ENCODE data around the gene TENM4. TPM values are rescaled to one million over a fixed set of nuclear protein-coding genes. Genes with fewer than 3 reads are reported as not detected.

TENM4 gene
- total RNA-seq, 2 donors from 2014 or later, result 2.6 to 6.8 TPM

- DNase-seq (ENCODE audit: low spot score), result no peak
- Histone ChIP-seq H3K27me3 (replicated peaks; ENCODE audit: insufficient read depth) (no peaks in the 10 kb centered on the region), H3K36me3 (no peaks in the 10 kb centered on the region), H3K27ac (no peak overlapping the region), H3K4me3 (no peak overlapping the region), H3K4me1 (replicated peaks) (no peaks in the 10 kb centered on the region), H3K9me3 (no peaks in the 10 kb centered on the region)
- TF ChIP-seq CTCF (IDR thresholded peaks at IDR 0.05) (no peak), POLR2A (IDR thresholded peaks at IDR 0.05) (no peak), POLR2AphosphoS5 (IDR thresholded peaks at IDR 0.05) (no peak)
- WGBS, result 76% methylated on average over 4 of the region's 4 CpGs
- intact Hi-C loops (cut with DNase I), result no loop called here
These were observed 783.4 kb downstream of the TENM4 start for GRCh38 chr11:78657441-78657840.

- no peaks in the 10 kb centered on the region for H3K27me3 ChIP-seq (replicated peaks; ENCODE audit: insufficient read depth)
- TF ChIP-seq POLR2AphosphoS5 (IDR thresholded peaks at IDR 0.05) (no peak), CTCF (IDR thresholded peaks at IDR 0.05) (no peak), POLR2A (IDR thresholded peaks at IDR 0.05) (no peak)
- DNase-seq (ENCODE audit: low spot score), result no peak
- H3K9me3 ChIP-seq, result no peaks in the 10 kb centered on the region
- no peak overlapping the region for H3K27ac ChIP-seq
- H3K36me3 ChIP-seq, result no peaks in the 10 kb centered on the region
- no peaks in the 10 kb centered on the region for H3K4me1 ChIP-seq (replicated peaks)
- intact Hi-C loops (cut with DNase I), result no loop called here
- no peak overlapping the region for H3K4me3 ChIP-seq
- 93% methylated on average over 6 of the region's 6 CpGs for WGBS
These were observed 783.8 kb downstream of the TENM4 start for GRCh38 chr11:78656984-78657383.

GRCh38 chr11:78656327-78656726 is 784.5 kb downstream of the TENM4 start:
- Histone ChIP-seq H3K9me3 (no peaks in the 10 kb centered on the region), H3K4me1 (replicated peaks) (no peaks in the 10 kb centered on the region), H3K27ac (no peak overlapping the region), H3K27me3 (replicated peaks; ENCODE audit: insufficient read depth) (no peaks in the 10 kb centered on the region), H3K4me3 (no peak overlapping the region), H3K36me3 (no peaks in the 10 kb centered on the region)
- intact Hi-C loops (cut with DNase I), result no loop called here
- 94% methylated on average over 4 of the region's 4 CpGs for WGBS
- TF ChIP-seq CTCF (IDR thresholded peaks at IDR 0.05), result no peak
- no peak for TF ChIP-seq POLR2AphosphoS5 (IDR thresholded peaks at IDR 0.05)
- TF ChIP-seq POLR2A (IDR thresholded peaks at IDR 0.05), result no peak
- DNase-seq (ENCODE audit: low spot score), result no peak

GRCh38 chr11:78655561-78655960 is 785.3 kb downstream of the TENM4 start:
- intact Hi-C loops (cut with DNase I), result no loop called here
- H3K27me3 ChIP-seq (replicated peaks; ENCODE audit: insufficient read depth), result no peaks in the 10 kb centered on the region
- H3K4me3 ChIP-seq, result no peak overlapping the region
- DNase-seq (ENCODE audit: low spot score), result no peak
- TF ChIP-seq POLR2A (IDR thresholded peaks at IDR 0.05), result no peak
- no peak for TF ChIP-seq CTCF (IDR thresholded peaks at IDR 0.05)
- no peak for TF ChIP-seq POLR2AphosphoS5 (IDR thresholded peaks at IDR 0.05)
- H3K9me3 ChIP-seq, result no peaks in the 10 kb centered on the region
- no peak overlapping the region for H3K27ac ChIP-seq
- H3K36me3 ChIP-seq, result no peaks in the 10 kb centered on the region
- 94% methylated on average over 5 of the region's 5 CpGs for WGBS
- no peaks in the 10 kb centered on the region for H3K4me1 ChIP-seq (replicated peaks)

GRCh38 chr11:78654866-78655265 is 786.0 kb downstream of the TENM4 start:
- no peak for DNase-seq (ENCODE audit: low spot score)
- H3K9me3 ChIP-seq, result no peaks in the 10 kb centered on the region

More at GRCh38 chr11:78654866-78655265, 786.0 kb downstream of the TENM4 start:
- TF ChIP-seq POLR2A (IDR thresholded peaks at IDR 0.05) (no peak), CTCF (IDR thresholded peaks at IDR 0.05) (no peak), POLR2AphosphoS5 (IDR thresholded peaks at IDR 0.05) (no peak)
- Histone ChIP-seq H3K36me3 (no peaks in the 10 kb centered on the region), H3K27ac (no peak overlapping the region), H3K27me3 (replicated peaks; ENCODE audit: insufficient read depth) (no peaks in the 10 kb centered on the region), H3K4me3 (no peak overlapping the region), H3K4me1 (replicated peaks) (no peaks in the 10 kb centered on the region)
- WGBS, result 91% methylated on average over 5 of the region's 5 CpGs
- intact Hi-C loops (cut with DNase I), result no loop called here
